Caki2 (cell line): ENCODE data around the gene SPRED2. TPM values are rescaled to one million over a fixed set of nuclear protein-coding genes. Genes with fewer than 3 reads are reported as not detected.
A peak's percentile ranks its signal among the peaks of the same experiment; 100 is the strongest.
"Not testable (repeated sequence)": the region's sequence is repeated elsewhere in the genome, so short reads cannot be mapped to it uniquely, and the experiment has no call there.

ENCODE experiments used
- DNase-seq: peaks from one replicate; pipeline ENCODE4 v3.0.0-alpha.2; 2015; ENCODE audit warnings: low read depth
- in situ Hi-C: cut with HindIII; loops from 2 replicates; pipeline ENCODE4 v1.10.0; 2016; ENCODE audit warnings: low sequenced_read_pairs, low pct_unique_long_range_greater_than_20kb, mixed read lengths
- total RNA-seq: library from RNA; depleted of rRNA; stranded (reverse); fragments of >200 nt; shearing (Covaris generic); gene quantifications from 2 replicates; pipeline ENCODE4 v1.2.3, GENCODE V29; 2014; ENCODE audit warnings: low replicate concordance

The SPRED2 gene
- total RNA-seq, 1 experiment from 2014 or later, result 29.3 TPM

GRCh38 chr2:65338830-65339495 is 93.4 kb downstream of the SPRED2 start:
- in situ Hi-C loops, result not testable (repeated sequence)
- peak; percentile 30 for DNase-seq

GRCh38 chr2:65337915-65338314 is 94.5 kb downstream of the SPRED2 start:
- DNase-seq, in situ Hi-C loops: not testable (repeated sequence)

- no peak for DNase-seq
- in situ Hi-C loops, result no loop called here
These were observed 97.7 kb downstream of the SPRED2 start for GRCh38 chr2:65334714-65335113.

GRCh38 chr2:65331336-65332025 is 100.9 kb downstream of the SPRED2 start:
- in situ Hi-C loops, result no loop called here

GRCh38 chr2:65329525-65329924 is 102.9 kb downstream of the SPRED2 start:
- in situ Hi-C loops, result no loop called here
- DNase-seq, result no peak

More at GRCh38 chr2:65331336-65332025, 100.9 kb downstream of the SPRED2 start:
- DNase-seq, result no peak

GRCh38 chr2:65326276-65326675 is 106.1 kb downstream of the SPRED2 start:
- in situ Hi-C loops, result no loop called here
- DNase-seq, result no peak

- DNase-seq, result no peak
- in situ Hi-C loops, result no loop called here
These were observed 107.3 kb downstream of the SPRED2 start for GRCh38 chr2:65325066-65325465.

GRCh38 chr2:65320946-65321345 is 111.5 kb downstream of the SPRED2 start:
- in situ Hi-C loops, result no loop called here
- DNase-seq, result no peak

- DNase-seq, result peak; percentile 87
- in situ Hi-C loops, result no loop called here
These were observed 112.2 kb downstream of the SPRED2 start for GRCh38 chr2:65320042-65320725.

- DNase-seq, result no peak
- in situ Hi-C loops, result no loop called here
These were observed 112.7 kb downstream of the SPRED2 start for GRCh38 chr2:65319674-65320041.

GRCh38 chr2:65319072-65319673 is 113.2 kb downstream of the SPRED2 start:
- in situ Hi-C loops, result no loop called here
- DNase-seq, result no peak

GRCh38 chr2:65317841-65318240 is 114.6 kb downstream of the SPRED2 start:
- DNase-seq, result no peak
- in situ Hi-C loops, result no loop called here

GRCh38 chr2:65317351-65317750 is 115.0 kb downstream of the SPRED2 start:
- in situ Hi-C loops, result not testable (repeated sequence)

GRCh38 chr2:65316072-65316471 is 116.3 kb downstream of the SPRED2 start:
- no peak for DNase-seq
- in situ Hi-C loops, result no loop called here

More at GRCh38 chr2:65317351-65317750, 115.0 kb downstream of the SPRED2 start:
- DNase-seq, result not testable (repeated sequence)

GRCh38 chr2:65314801-65315441 is 117.5 kb downstream of the SPRED2 start:
- in situ Hi-C loops, result no loop called here
- DNase-seq, result no peak

GRCh38 chr2:65313954-65314256 is 118.5 kb downstream of the SPRED2 start:
- DNase-seq, result no peak
- in situ Hi-C loops, result no loop called here

- no peak for DNase-seq
- in situ Hi-C loops, result no loop called here
These were observed 119.1 kb downstream of the SPRED2 start for GRCh38 chr2:65313126-65313953.

- DNase-seq, result no peak
- in situ Hi-C loops, result no loop called here
These were observed 120.8 kb downstream of the SPRED2 start for GRCh38 chr2:65311596-65311995.
